Mucosa of stomach (tissue), 1 donor: ENCODE results near the gene DCBLD2.
"Not testable (repeated sequence)": the region's sequence is repeated elsewhere in the genome, so short reads cannot be mapped to it uniquely, and the experiment has no call there.

Source experiments
- H3K27me3 ChIP-seq: one replicate; pipeline ENCODE4 v1.7.0; 2013; ENCODE audit warnings: mild to moderate bottlenecking, low read length; ENCODE audit not compliant: control insufficient read depth, insufficient read depth
- H3K36me3 ChIP-seq: one replicate; pipeline ENCODE4 v1.7.0; 2013; ENCODE audit warnings: low read length; ENCODE audit not compliant: control insufficient read depth, insufficient read depth
- H3K4me1 ChIP-seq: one replicate; pipeline ENCODE4 v1.7.0; 2013; ENCODE audit warnings: mild to moderate bottlenecking, low read length; ENCODE audit not compliant: control insufficient read depth, insufficient read depth
- H3K4me3 ChIP-seq: one replicate; pipeline ENCODE4 v1.7.0; 2013; ENCODE audit warnings: low read length
- H3K9ac ChIP-seq: one replicate; pipeline ENCODE4 v1.7.0; 2013; ENCODE audit warnings: mild to moderate bottlenecking, low read length, moderate library complexity
- H3K9me3 ChIP-seq: one replicate; pipeline ENCODE4 v1.7.0; 2013; ENCODE audit warnings: mild to moderate bottlenecking, low read length, moderate library complexity; ENCODE audit not compliant: control insufficient read depth
- donor health status: Pancreatic carcinoma.

Gene DCBLD2

DNA sequence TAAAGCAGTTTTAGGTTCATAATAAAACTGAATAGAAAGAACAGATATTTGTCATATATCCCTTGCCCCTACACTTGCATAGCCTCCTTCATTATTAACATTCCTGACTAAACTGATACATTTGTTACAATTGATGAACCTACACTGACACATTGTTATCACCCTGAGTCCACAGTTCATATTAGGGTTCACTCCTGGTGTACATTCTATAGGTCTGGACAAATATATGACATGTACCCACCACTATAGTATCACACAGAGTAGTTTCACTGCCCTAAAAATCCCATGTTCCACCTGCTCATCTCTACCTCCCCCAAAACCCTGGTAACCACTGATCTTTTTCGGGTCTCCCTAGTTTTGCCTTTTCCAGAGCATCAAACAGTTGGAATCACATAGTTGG lies 13.8 kb downstream of the DCBLD2 start:
- Histone ChIP-seq H3K9me3 (no peaks in the 10 kb centered on the region), H3K9ac (no peak overlapping the region), H3K4me3 (no peak overlapping the region), H3K4me1 (no peaks in the 10 kb centered on the region), H3K36me3 (no peaks in the 10 kb centered on the region), H3K27me3 (no peaks in the 10 kb centered on the region)

DNA sequence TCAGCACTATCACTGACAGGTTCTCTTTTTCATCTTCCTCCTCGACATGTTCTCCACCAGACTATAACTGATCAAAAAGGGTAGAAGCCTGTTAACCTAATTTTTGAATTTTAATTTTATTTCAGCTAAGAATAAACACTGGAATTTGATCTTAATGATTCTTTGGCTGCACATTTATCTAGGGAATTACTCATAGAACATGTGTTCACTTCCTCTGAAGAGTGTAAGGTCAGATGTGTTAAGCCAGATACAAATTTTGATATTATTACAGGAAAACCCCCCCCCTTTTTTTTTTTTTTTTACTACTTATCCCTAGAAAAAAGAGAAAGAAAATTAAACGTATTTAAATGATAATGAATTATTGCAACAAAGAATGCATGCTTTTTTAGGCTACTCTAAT lies 15.0 kb downstream of the DCBLD2 start:
- Histone ChIP-seq H3K9me3 (no peaks in the 10 kb centered on the region), H3K9ac (no peak overlapping the region), H3K36me3 (no peaks in the 10 kb centered on the region), H3K4me3 (no peak overlapping the region), H3K27me3 (no peaks in the 10 kb centered on the region), H3K4me1 (no peaks in the 10 kb centered on the region)

DNA sequence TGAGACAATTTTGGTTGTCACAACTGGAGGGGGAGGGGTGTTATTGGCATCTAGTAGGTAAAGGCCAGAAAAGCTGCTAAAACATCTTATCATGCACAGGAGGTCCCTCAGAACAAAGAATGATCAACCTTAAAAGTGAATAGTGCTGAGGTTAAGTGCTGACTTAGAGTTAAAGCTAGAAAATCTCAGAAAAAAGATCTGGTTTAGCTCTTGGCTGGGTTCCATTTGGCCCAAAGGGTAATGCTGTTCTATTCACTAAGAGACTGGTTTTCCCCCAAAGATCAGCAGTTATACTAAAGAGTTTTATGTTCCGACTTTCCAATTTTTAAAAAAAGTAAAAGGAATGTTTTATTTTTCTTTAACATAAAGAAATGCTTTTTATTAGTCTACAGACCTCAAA lies 15.6 kb downstream of the DCBLD2 start:
- Histone ChIP-seq H3K4me1 (no peaks in the 10 kb centered on the region), H3K36me3 (no peaks in the 10 kb centered on the region), H3K9me3 (no peaks in the 10 kb centered on the region), H3K27me3 (no peaks in the 10 kb centered on the region), H3K9ac (no peak overlapping the region), H3K4me3 (no peak overlapping the region)

DNA sequence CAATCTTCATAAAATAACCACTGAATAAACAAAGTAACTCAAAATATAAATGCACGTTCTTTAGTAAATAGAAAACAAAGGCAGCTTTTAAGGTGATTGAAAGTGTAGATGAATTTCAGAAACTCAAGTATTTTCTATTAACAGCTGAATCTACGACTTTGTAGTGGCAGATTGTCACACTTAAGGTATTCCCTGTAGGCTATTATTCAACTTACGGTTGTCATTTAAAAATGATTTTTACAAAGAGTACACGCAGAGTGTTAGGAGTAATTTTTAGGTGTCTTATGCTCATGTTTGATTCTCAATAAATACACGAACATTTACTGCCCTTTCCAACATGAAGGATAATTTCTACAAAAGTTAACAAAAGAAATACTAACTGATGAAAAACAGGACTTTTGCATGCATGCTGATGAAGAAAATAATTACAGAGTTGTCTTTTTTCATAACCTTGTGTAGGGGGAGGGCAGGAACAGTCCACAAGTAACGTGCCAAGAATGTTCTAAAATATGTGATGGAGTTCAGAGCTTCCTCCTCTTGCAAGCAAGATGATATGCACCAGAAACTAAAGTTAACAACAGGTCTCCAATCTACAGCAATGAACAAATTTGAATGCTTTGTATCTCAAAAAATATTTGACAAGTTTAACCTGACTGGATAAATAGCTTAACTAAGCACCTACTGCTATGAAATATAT lies 16.7 kb downstream of the DCBLD2 start:
- Histone ChIP-seq H3K27me3 (no peaks in the 10 kb centered on the region), H3K4me3 (no peak overlapping the region), H3K36me3 (no peaks in the 10 kb centered on the region), H3K4me1 (no peaks in the 10 kb centered on the region), H3K9ac (no peak overlapping the region), H3K9me3 (no peaks in the 10 kb centered on the region)

DNA sequence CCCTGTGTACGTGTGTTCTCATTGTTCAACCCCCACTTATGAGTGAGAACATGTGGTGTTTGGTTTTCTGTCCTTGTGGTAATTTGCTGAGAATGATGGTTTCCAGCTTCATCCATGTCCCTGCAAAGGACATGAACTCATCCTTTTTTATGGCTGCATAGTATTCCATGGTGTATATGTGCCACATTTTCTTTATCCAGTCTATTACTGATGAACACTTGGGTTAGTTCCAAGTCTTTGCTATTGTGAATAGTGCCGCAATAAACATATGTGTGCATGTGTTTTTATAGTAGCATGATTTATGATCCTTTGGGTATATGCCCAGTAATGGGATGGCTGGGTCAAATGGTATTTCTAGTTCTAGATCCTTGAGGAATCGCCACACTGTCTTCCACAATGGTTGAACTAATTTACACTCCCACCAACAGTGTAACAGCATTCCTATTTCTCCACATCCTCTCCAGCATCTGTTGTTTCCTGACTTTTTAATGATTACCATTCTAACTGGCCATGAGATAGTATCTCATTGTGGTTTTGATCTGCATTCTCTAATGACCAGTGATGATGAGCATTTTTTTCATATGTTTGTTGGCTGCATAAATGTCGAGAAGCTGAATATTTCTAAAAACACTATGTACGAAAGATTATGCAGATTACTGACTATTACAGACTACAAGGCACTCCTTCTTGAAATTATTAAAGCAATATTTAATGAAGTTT lies 18.7 kb downstream of the DCBLD2 start:
- H3K36me3 ChIP-seq, H3K4me1 ChIP-seq, H3K27me3 ChIP-seq, H3K4me3 ChIP-seq, H3K9ac ChIP-seq, H3K9me3 ChIP-seq: not testable (repeated sequence)

DNA sequence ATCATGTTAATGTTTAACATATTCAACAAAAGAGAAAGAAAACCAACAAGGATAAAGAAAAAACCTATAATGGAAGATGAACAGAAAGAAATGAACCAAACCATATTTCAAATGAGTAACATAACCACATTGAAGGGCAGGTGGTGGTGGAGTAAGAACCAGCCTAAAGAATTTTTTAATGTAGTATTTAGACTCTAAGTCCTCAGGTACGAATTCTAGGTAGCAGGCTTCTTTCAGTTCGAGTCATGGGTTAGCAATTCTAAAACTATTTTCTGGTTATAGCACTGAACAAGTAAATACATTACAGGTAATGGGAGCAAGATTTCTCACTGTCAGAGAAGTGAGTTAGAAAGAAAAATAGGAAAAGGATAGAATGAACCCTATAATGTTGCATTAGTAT lies 24.4 kb downstream of the DCBLD2 start:
- H3K9ac ChIP-seq, result no peak overlapping the region
- H3K4me1 ChIP-seq, result no peaks in the 10 kb centered on the region
- H3K36me3 ChIP-seq, result no peaks in the 10 kb centered on the region
- no peaks in the 10 kb centered on the region for H3K9me3 ChIP-seq
- H3K27me3 ChIP-seq, result no peaks in the 10 kb centered on the region
- H3K4me3 ChIP-seq, result no peak overlapping the region

DNA sequence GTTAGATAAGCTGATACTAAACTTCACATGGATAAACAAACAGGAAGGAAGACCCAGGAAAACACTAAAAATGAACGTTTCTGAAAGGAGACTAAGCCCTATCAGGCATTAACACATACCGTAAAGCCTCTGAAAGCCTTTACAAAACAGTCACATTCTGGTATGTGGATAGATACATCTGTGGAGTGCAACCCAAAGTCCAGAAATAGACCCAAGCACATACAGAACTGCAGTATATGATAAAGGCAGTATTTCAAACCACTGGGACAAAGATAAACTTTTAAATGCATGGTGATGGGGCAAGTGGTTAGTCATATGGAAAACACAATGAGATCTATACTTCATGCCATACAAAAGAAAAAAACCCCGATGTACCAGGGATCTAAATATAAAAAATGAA lies 26.0 kb downstream of the DCBLD2 start:
- H3K4me1 ChIP-seq, result no peaks in the 10 kb centered on the region
- no peak overlapping the region for H3K4me3 ChIP-seq
- no peaks in the 10 kb centered on the region for H3K9me3 ChIP-seq
- H3K36me3 ChIP-seq, result no peaks in the 10 kb centered on the region
- H3K9ac ChIP-seq, result no peak overlapping the region
- no peaks in the 10 kb centered on the region for H3K27me3 ChIP-seq

DNA sequence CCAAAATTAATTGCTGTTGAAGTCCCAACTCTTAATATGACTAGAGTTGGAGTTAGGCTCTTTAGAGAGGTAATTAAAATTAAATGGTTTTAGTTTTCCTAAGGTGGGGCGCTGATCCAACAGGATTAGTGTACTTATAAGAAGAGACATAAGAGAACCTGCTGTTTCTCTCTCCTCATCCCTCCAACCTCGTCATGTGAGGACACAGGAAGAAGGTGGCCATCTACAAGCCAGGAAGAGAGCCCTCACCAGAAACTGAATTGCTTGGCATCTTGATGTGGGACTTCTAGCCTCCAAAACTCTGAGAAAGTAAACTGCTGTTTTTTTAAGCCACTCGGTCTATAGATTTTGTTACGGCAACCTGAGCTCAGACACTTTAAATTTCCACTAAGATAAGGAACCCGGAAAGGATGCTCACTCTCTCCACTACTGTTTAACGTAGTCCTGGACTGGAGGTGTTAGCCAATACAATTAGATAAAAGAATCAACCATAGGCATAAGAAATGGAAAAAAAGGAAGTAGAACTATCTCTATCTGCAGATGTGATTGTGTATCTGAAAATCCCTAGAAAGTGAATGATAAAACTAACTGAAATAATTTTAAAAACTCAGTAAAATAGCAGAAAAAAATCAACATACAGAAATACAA lies 26.8 kb downstream of the DCBLD2 start:
- H3K9ac ChIP-seq, result no peak overlapping the region
- H3K4me1 ChIP-seq, result no peaks in the 10 kb centered on the region
- H3K36me3 ChIP-seq, result no peaks in the 10 kb centered on the region
- no peak overlapping the region for H3K4me3 ChIP-seq
- no peaks in the 10 kb centered on the region for H3K9me3 ChIP-seq
- H3K27me3 ChIP-seq, result no peaks in the 10 kb centered on the region

DNA sequence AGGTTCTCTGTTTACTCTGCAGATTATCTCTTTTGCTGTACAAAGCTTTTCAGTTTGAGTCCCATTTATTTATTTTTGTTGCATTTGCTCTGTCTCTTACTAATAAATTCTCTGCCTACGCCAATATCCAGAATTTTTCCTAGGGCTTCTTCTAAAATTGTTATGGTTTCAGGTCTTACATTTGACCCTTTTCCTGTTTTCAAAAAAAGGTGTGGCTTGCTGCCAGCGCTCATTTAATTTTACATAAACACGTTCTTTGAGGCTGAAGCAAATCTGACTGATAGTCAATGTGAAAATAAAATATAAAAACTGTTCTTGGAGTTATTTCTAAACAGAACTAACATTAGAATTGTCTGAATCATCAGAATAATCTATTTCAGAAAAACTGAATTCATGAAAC lies 32.1 kb downstream of the DCBLD2 start:
- no peaks in the 10 kb centered on the region for H3K27me3 ChIP-seq

DNA sequence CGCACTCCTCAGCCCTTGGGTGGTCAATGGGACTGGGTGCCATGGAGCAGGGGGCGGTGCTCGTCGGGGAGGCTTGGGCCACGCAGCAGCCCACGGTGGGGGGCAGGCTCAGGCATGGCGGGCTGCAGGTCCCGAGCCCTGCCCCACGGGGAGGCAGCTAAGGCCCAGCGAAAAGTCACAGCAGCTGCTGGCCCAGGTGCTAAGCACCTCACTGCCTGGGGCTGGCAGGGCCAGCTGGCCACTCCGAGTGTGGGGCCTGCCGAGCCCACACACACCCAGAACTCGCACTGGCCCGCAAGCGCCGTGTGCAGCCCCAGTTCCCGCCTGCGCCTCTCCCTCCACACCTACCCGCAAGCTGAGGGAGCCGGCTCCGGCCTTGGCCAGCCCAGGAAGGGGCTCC lies 43.5 kb downstream of the DCBLD2 start:
- H3K9me3 ChIP-seq, H3K4me3 ChIP-seq, H3K9ac ChIP-seq, H3K27me3 ChIP-seq, H3K36me3 ChIP-seq, H3K4me1 ChIP-seq: not testable (repeated sequence)

More for the DNA sequence above, 32.1 kb downstream of the DCBLD2 start:
- H3K4me3 ChIP-seq, result no peak overlapping the region
- H3K9me3 ChIP-seq, result no peaks in the 10 kb centered on the region
- H3K4me1 ChIP-seq, result no peaks in the 10 kb centered on the region
- H3K9ac ChIP-seq, result no peak overlapping the region
- H3K36me3 ChIP-seq, result no peaks in the 10 kb centered on the region

DNA sequence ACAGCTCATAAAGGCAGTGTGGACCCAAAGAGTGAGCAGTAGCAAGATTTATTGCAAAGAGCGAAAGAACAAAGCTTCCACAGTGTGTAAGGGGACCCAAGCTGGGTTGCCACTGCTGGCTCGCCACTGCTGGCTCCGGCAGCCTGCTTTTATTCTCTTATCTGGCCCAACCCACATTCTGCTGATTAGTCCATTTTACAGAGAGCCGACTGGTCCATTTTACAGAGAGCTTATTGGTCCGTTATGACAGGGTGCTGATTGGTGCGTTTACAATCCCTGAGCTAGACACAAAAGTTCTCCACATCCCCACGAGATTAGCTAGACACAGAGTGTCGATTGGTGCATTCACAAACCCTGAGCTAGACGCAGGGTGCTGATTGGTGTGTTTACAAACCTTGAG lies 44.2 kb downstream of the DCBLD2 start:
- not testable (repeated sequence) for H3K4me1 ChIP-seq, H3K36me3 ChIP-seq, H3K9ac ChIP-seq, H3K4me3 ChIP-seq, H3K27me3 ChIP-seq, H3K9me3 ChIP-seq

DNA sequence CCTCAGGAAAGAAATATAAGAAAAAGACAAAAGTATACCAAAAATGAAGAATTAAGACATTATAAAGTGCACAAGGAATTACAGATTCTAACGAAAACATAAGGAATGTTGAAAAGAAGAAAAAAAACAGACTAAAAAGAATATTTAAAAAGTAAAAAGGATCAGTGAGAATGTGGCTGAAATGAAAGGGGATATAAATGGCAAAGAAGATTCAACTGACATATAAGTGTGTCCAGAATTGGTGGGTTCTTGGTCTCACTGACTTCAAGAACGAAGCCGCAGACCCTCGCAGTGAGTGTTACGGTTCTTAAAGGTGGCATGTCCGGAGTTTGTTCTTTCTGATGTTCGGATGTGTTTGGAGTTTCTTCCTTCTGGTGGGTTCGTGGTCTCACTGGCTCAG lies 44.8 kb downstream of the DCBLD2 start:
- H3K4me1 ChIP-seq, result no peaks in the 10 kb centered on the region
- H3K36me3 ChIP-seq, result no peaks in the 10 kb centered on the region
- H3K4me3 ChIP-seq, result no peak overlapping the region
- no peak overlapping the region for H3K9ac ChIP-seq
- no peaks in the 10 kb centered on the region for H3K27me3 ChIP-seq
- no peaks in the 10 kb centered on the region for H3K9me3 ChIP-seq
